GM12878 (cell line): Measurements from ENCODE around the gene TMED3. TPM values are rescaled to one million over a fixed set of nuclear protein-coding genes. Genes with fewer than 3 reads are reported as not detected.

Experiments
- ATAC-seq: fragments of 200-7000 bp; cut with Tn5 transposase; 3 replicates; pipeline ENCODE4 v1.9.1; 2020; ENCODE audit warnings: mild to moderate bottlenecking, moderate library complexity
- BruUV-seq: library from RNA; stranded (reverse); fragments of 400-500 nt; replicated peaks from 2 replicates; lab custom pipeline; 2021; lab: Mats Ljungman, UMichigan
- CTCF ChIA-PET: fragments of 300-600 bp; sonication (Branson Sonifier 250); formaldehyde crosslinking; extraction: SDS; loops from one replicate; lab custom pipeline; 2021; ENCODE audit warnings: inconsistent platforms; lab: Yijun Ruan, JAX
- POLR2A ChIA-PET: fragments of 350-600 bp; formaldehyde crosslinking; extraction: SDS; loops from one replicate; lab custom pipeline; 2021; ENCODE audit warnings: inconsistent platforms; lab: Charles Lee
- RAD21 ChIA-PET: fragments of 300-600 bp; sonication (Branson Sonifier 250); formaldehyde crosslinking; loops from one replicate; lab custom pipeline; 2023; ENCODE audit warnings: antibody characterized with exemption; ENCODE audit not compliant: unreplicated experiment; lab: Charles Lee
- SMC1A ChIA-PET: fragments of 300-600 bp; sonication (Branson Sonifier 250); formaldehyde crosslinking; loops from one replicate; lab custom pipeline; 2023; ENCODE audit not compliant: unreplicated experiment, uncharacterized antibody; lab: Charles Lee
- DNase-seq: peaks from one replicate; pipeline ENCODE4 v3.0.0-alpha.2; 2011; ENCODE audit warnings: low read depth, low spot score
- FAIRE-seq: peaks from 3 replicates; lab custom pipeline; 2011; peaks lifted over from hg19 to GRCh38; lab: Jason Lieb, UNC
- H2AFZ ChIP-seq: 2 replicates; pipeline ENCODE4 v1.6.0; 2011; ENCODE audit warnings: low read depth, low read length, control low read depth; ENCODE audit not compliant: control insufficient read depth
- H3K27ac ChIP-seq: 2 replicates; pipeline ENCODE4 v1.5.1; 2011; ENCODE audit warnings: control low read depth; ENCODE audit not compliant: control insufficient read depth, insufficient read depth
- H3K27me3 ChIP-seq, 2 experiments: replicated peaks in 1 of 2; 2 replicates each; pipeline versions ENCODE4 v1.6.0 to v1.6.1; 2011; ENCODE audit warnings: low read length in 1 of 2; ENCODE audit not compliant: control insufficient read depth in 2 of 2, insufficient read depth in 2 of 2
- H3K36me3 ChIP-seq, 2 experiments: 2 replicates each; pipeline ENCODE4 v1.5.1; 2011; ENCODE audit warnings: low read length in 1 of 2; ENCODE audit not compliant: control insufficient read depth in 2 of 2, insufficient read depth in 2 of 2
- H3K4me1 ChIP-seq: 2 replicates; pipeline ENCODE4 v1.6.1; 2011; ENCODE audit warnings: mild to moderate bottlenecking, low read length, moderate library complexity, mixed read lengths; ENCODE audit not compliant: control insufficient read depth, insufficient read depth
- H3K4me2 ChIP-seq: 2 replicates; pipeline ENCODE4 v1.6.0; 2011; ENCODE audit warnings: control low read depth; ENCODE audit not compliant: control insufficient read depth, insufficient read depth
- H3K4me3 ChIP-seq: fragments of 200-600 bp; sonication (generic); 2 replicates; pipeline ENCODE4 v1.5.1; 2016
- H3K79me2 ChIP-seq: 2 replicates; pipeline ENCODE4 v1.6.0; 2011; ENCODE audit warnings: low read length; ENCODE audit not compliant: control insufficient read depth, insufficient read depth
- H3K9ac ChIP-seq: 2 replicates; pipeline ENCODE4 v1.8.0; 2011; ENCODE audit warnings: low read length, control low read depth, mixed read lengths; ENCODE audit not compliant: control insufficient read depth, insufficient read depth
- H3K9me3 ChIP-seq: replicated peaks from 3 replicates; pipeline ENCODE4 v1.5.1; 2011; ENCODE audit warnings: mild to moderate bottlenecking, low read length; ENCODE audit not compliant: control insufficient read depth, insufficient read depth
- H4K20me1 ChIP-seq: 2 replicates; pipeline ENCODE4 v1.6.0; 2011; ENCODE audit not compliant: control insufficient read depth, insufficient read depth
- WGBS: methylation state at CpG from one replicate; pipeline ENCODE4 v1.1.6; 2016; ENCODE audit warnings: low lambda C conversion rate; ENCODE audit not compliant: insufficient replicate concordance, insufficient coverage; ENCODE audit errors: missing lambda C conversion rate; 5-methylcytosine and 5-hydroxymethylcytosine counted together
- in situ Hi-C: fragments of 300-500 bp; cut with MboI; formaldehyde crosslinking; loops from 9 replicates; pipeline ENCODE4 v1.14.3; 2018; ENCODE audit warnings: mixed read lengths
- intact Hi-C: fragments of 100-400 bp; cut with micrococcal nuclease; formaldehyde crosslinking; loops from one replicate; pipeline ENCODE4 v1.14.2; 2022; ENCODE audit not compliant: unreplicated experiment
- polyA plus RNA-seq, 11 experiments: library from polyadenylated mRNA; depleted of rRNA in 4 of 11; unstranded in 6 of 11; stranded (reverse) in 5 of 11; fragments of >200 nt; fragmentation: Nextera tagmentation in 4 of 11; fragmentation: Illumina TruSeq in 1 of 11; extraction: Ambion mirVana in 4 of 11; extraction: Trizol in 1 of 11; gene quantifications; 1 replicate in 1 of 11; 2 replicates in 10 of 11; pipeline versions ENCODE4 v1.2.1 to v1.2.3, GENCODE V29; 2011 to 2016; ENCODE audit warnings: inconsistent platforms in 2 of 11, missing spikeins in 2 of 11, low read depth in 1 of 11
- total RNA-seq, 4 experiments: library from RNA; depleted of rRNA in 3 of 4; stranded (reverse); fragments of >200 nt in 3 of 4; fragmentation: Illumina TruSeq in 1 of 4; extraction: Trizol in 1 of 4; gene quantifications; 2 replicates each; pipeline versions ENCODE4 v1.2.1 to v1.2.3, GENCODE V29; 2013 to 2021
- TF ChIP-seq, protein P1 (sequence below): IDR thresholded peaks from 2 replicates; pipeline ENCODE4 v1.6.1; 2012; ENCODE audit warnings: low read depth, low read length, improper control_type of control experiment
- TF ChIP-seq, protein P2 (sequence below), 3 experiments: IDR thresholded peaks in 2 of 3; conservative IDR thresholded peaks in 1 of 3; 2 replicates each; pipeline ENCODE4 v1.5.1; 2011; ENCODE audit warnings: low read depth in 3 of 3, low read length in 3 of 3, mild to moderate bottlenecking in 3 of 3, control low read depth in 2 of 3, moderate library complexity in 2 of 3, inconsistent platforms in 1 of 3, mixed read lengths in 1 of 3; ENCODE audit not compliant: control insufficient read depth in 2 of 3, insufficient read depth in 1 of 3; ENCODE audit errors: extremely low read depth in 1 of 3
- TF ChIP-seq, protein P3 (sequence below): fragments of 150-350 bp; IDR thresholded peaks from 2 replicates; pipeline ENCODE4 v1.6.1; 2016; ENCODE audit warnings: low read depth, low read length

Gene TMED3
- total and polyA plus RNA-seq, 10 of the 15 experiments (the other 5 are each of a cell fraction or from before 2014, with no cell fraction given), result 7.6 to 95.8 (median 54.9) TPM

DNA sequence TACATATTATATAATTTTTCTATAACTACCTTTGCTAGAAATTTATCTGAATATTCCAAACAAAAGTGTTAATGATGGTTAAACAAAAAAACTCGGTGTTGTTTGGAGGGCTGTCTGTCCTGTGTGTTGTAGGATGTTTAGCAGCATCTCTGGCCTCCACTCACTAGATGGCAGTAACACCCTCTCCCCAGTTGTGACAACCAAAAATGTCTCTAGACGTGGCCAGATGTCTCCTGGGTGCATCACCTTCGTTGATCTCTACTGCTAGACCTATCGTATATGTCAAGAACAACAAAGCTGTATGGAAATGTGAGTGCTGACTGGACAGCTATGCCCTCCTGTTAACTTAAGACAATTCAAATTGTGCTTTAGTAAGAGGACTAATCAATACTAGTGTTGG is 14.3 kb upstream of the TMED3 start:
- H3K79me2 ChIP-seq, result no peaks in the 10 kb centered on the region
- TF ChIP-seq, protein P1, sequence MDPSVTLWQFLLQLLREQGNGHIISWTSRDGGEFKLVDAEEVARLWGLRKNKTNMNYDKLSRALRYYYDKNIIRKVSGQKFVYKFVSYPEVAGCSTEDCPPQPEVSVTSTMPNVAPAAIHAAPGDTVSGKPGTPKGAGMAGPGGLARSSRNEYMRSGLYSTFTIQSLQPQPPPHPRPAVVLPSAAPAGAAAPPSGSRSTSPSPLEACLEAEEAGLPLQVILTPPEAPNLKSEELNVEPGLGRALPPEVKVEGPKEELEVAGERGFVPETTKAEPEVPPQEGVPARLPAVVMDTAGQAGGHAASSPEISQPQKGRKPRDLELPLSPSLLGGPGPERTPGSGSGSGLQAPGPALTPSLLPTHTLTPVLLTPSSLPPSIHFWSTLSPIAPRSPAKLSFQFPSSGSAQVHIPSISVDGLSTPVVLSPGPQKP, result no peak
- TF ChIP-seq, protein P2, sequence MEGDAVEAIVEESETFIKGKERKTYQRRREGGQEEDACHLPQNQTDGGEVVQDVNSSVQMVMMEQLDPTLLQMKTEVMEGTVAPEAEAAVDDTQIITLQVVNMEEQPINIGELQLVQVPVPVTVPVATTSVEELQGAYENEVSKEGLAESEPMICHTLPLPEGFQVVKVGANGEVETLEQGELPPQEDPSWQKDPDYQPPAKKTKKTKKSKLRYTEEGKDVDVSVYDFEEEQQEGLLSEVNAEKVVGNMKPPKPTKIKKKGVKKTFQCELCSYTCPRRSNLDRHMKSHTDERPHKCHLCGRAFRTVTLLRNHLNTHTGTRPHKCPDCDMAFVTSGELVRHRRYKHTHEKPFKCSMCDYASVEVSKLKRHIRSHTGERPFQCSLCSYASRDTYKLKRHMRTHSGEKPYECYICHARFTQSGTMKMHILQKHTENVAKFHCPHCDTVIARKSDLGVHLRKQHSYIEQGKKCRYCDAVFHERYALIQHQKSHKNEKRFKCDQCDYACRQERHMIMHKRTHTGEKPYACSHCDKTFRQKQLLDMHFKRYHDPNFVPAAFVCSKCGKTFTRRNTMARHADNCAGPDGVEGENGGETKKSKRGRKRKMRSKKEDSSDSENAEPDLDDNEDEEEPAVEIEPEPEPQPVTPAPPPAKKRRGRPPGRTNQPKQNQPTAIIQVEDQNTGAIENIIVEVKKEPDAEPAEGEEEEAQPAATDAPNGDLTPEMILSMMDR (IDR thresholded peaks at IDR 0.05 in 2 of 3, conservative IDR thresholded peaks at IDR 0.05 in 1 of 3; ENCODE audit: control insufficient read depth in 2 of 3, extremely low read depth in 1 of 3, insufficient read depth in 1 of 3, low read depth in 3 of 3, low read length in 3 of 3), result peak; percentile 24 to 45 (median 25); a peak in 5 of 6 replicates
- TF ChIP-seq, protein P3, sequence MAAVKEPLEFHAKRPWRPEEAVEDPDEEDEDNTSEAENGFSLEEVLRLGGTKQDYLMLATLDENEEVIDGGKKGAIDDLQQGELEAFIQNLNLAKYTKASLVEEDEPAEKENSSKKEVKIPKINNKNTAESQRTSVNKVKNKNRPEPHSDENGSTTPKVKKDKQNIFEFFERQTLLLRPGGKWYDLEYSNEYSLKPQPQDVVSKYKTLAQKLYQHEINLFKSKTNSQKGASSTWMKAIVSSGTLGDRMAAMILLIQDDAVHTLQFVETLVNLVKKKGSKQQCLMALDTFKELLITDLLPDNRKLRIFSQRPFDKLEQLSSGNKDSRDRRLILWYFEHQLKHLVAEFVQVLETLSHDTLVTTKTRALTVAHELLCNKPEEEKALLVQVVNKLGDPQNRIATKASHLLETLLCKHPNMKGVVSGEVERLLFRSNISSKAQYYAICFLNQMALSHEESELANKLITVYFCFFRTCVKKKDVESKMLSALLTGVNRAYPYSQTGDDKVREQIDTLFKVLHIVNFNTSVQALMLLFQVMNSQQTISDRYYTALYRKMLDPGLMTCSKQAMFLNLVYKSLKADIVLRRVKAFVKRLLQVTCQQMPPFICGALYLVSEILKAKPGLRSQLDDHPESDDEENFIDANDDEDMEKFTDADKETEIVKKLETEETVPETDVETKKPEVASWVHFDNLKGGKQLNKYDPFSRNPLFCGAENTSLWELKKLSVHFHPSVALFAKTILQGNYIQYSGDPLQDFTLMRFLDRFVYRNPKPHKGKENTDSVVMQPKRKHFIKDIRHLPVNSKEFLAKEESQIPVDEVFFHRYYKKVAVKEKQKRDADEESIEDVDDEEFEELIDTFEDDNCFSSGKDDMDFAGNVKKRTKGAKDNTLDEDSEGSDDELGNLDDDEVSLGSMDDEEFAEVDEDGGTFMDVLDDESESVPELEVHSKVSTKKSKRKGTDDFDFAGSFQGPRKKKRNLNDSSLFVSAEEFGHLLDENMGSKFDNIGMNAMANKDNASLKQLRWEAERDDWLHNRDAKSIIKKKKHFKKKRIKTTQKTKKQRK, result no peak
- TF ChIP-seq, all 136 proteins: peak for 1
- no TSS peak for BruUV-seq
- no peaks in the 10 kb centered on the region for H4K20me1 ChIP-seq
- H3K36me3 ChIP-seq, result no peaks in the 10 kb centered on the region
- 14% methylated on average over 4 of the region's 4 CpGs for WGBS
- no peak for DNase-seq
- no peak overlapping the region for H3K9ac ChIP-seq
- H3K4me1 ChIP-seq, result no peaks in the 10 kb centered on the region
- H3K4me3 ChIP-seq, result no peak overlapping the region
- peak overlapping the region; percentile 15; the same call in 1 of the 2 replicates for H2AFZ ChIP-seq
- no peak overlapping the region for H3K27ac ChIP-seq
- no peak overlapping the region for H3K4me2 ChIP-seq
- in situ Hi-C loops, result no loop called here
- H3K27me3 ChIP-seq, result peaks cover 0 to 9% of the 10 kb centered on the region in 2 experiments; a peak in 1 of 4 replicates
- no peak for FAIRE-seq
- CTCF ChIA-PET, result interaction anchor here (0.8 to 2.0 kb wide), 7 partner anchors 12 to 299 kb away, joined by 3 to 7 read pairs (median 3); partner anchors contain the start of gene TMED3
- SMC1A ChIA-PET, result interaction anchor here (0.5 to 1.3 kb wide), 2 partner anchors 43 to 571 kb away, joined by 3 to 4 read pairs; no protein-coding TSS in a partner anchor
- no peaks in the 10 kb centered on the region for H3K9me3 ChIP-seq
- peak; percentile 78 for ATAC-seq
- intact Hi-C loops, result no loop called here
- RAD21 ChIA-PET, result interaction anchor here (1.1 kb wide), 1 partner anchor 23 kb away, joined by 3 read pairs; no protein-coding TSS in a partner anchor
- POLR2A ChIA-PET, result interaction anchor here (0.6 kb wide), 2 partner anchors 44 to 311 kb away, joined by 5 to 6 read pairs; no protein-coding TSS in a partner anchor
